Cardiac fibroblast (primary cell): ENCODE measurements around the gene DCAF5.
A peak's percentile ranks its signal among the peaks of the same experiment; 100 is the strongest.

ENCODE experiments used
- DNase-seq, 2 donors: peaks; one replicate each; pipeline versions ENCODE4 v3.0.0 to v3.0.0-alpha.2; 2010; ENCODE audit warnings: low read depth in 2 of 2
- H3K4me3 ChIP-seq, 2 donors: replicated peaks in 1 of 2; 1 replicate in 1 of 2; 2 replicates in 1 of 2; pipeline ENCODE4 v1.5.1; 2011; ENCODE audit warnings: low read depth in 2 of 2, low read length in 2 of 2, mild to moderate bottlenecking in 2 of 2, moderate library complexity in 1 of 2
- TF ChIP-seq, protein P1 (sequence below): IDR thresholded peaks from one replicate; pipeline ENCODE4 v1.5.1; 2011; ENCODE audit warnings: low read depth, mild to moderate bottlenecking, low read length, inconsistent platforms

DCAF5 gene

DNA sequence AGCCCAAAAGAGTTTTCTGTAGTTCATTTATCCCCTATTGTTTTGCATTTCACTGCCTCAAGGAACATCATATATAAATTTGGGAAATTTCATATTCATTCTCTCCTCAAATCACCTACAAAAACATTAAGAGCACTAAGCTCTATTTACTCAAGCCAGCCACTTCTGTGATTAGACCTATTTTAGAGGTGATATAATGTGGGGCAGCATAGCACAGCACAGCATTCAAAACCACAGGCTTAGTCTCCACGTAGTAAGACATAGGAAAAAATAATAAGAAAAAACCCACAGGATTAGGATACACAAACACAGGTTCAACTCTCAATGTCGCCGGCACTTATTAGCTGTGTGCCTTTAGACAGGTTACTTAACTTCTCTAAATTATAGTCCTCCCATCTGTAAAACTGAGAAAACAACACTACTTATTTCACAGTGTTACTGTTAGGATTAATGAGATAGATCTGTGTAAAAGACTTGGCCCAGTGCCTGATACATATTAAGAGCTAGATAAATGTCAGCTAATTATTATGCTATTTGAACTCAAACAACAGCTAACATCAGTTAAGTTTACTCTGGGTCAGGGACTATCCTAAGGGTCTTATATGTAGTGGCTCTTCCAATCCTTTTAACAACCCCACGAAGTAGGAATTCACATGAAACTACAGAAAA is 20.3 kb downstream of the DCAF5 start:
- H3K4me3 ChIP-seq, result no peak overlapping the region
- DNase-seq, result no peak
- TF ChIP-seq, protein P1, sequence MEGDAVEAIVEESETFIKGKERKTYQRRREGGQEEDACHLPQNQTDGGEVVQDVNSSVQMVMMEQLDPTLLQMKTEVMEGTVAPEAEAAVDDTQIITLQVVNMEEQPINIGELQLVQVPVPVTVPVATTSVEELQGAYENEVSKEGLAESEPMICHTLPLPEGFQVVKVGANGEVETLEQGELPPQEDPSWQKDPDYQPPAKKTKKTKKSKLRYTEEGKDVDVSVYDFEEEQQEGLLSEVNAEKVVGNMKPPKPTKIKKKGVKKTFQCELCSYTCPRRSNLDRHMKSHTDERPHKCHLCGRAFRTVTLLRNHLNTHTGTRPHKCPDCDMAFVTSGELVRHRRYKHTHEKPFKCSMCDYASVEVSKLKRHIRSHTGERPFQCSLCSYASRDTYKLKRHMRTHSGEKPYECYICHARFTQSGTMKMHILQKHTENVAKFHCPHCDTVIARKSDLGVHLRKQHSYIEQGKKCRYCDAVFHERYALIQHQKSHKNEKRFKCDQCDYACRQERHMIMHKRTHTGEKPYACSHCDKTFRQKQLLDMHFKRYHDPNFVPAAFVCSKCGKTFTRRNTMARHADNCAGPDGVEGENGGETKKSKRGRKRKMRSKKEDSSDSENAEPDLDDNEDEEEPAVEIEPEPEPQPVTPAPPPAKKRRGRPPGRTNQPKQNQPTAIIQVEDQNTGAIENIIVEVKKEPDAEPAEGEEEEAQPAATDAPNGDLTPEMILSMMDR, result no peak

DNA sequence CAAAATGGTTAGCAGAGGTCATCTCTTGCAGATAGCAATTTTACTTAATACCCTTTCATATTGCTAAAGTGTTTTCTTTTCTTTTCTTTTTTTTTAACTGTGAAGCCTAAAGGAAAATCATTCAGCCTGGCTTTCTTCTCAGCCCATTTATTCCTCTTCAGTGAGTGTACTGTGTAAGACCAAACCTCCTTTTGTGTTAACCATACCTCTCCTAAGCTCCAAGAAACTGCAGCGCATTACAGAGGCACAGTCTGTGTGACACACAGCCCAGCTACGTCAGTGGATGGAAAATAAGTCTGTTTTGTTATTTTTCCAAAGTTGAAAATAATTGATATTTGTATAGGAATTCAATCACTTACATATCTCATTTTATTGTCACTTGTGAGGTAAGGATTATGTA is 21.7 kb downstream of the DCAF5 start:
- no peak for DNase-seq
- TF ChIP-seq, protein P1, result no peak
- H3K4me3 ChIP-seq, result no peak overlapping the region

DNA sequence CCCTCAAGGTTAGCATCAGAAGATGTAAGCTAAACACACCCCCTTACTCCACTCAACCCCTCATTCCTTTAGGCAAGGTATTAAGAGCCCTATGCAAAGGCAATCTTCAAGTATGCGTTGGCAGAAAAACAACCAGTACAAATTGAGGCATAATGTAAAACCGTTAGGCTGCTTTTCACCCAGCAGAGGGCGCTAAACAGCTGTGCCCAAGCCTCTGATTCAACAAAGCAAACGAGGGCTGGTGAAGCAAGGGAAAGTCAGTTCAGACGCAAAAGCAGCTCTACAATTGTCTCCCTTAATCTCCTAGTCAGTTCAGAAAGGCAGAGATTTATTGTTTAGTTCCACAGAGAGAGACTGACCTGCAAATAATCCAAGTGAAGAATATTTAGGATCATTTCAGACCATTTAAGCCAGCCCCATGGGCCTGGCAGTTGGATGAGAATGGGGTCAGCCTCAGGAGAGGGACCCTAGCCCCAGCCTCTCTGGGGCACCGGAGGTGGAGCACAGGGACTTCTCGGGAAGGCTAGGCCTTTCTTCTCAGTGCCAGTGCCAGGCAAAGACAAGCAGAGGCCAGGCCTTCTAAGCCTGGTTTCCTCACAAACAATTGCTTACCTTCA is 23.5 kb downstream of the DCAF5 start:
- TF ChIP-seq, protein P1, result peak; percentile 96
- peak; percentile 92 to 94 for DNase-seq
- H3K4me3 ChIP-seq, result no peak overlapping the region

DNA sequence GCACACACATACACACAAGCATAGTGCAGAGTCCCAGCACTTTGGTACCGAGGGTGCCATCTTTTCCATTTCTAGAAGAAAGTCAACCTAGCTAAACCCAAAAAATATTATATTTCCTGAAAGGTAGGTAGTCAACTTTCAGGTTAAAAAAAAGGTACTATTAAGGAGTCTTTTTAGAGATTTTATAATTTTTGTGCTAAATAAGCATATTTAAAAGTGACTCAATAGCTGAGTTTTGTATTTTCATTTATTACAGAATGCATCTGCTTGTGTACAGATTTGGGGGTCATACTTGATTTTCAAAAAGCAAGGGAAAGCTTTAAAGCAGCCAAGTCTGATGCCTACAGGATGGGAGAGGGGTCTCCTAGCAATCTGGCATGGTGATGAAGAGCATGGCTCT is 34.6 kb downstream of the DCAF5 start:
- no peak for DNase-seq
- no peak overlapping the region for H3K4me3 ChIP-seq
- TF ChIP-seq, protein P1, result no peak

DNA sequence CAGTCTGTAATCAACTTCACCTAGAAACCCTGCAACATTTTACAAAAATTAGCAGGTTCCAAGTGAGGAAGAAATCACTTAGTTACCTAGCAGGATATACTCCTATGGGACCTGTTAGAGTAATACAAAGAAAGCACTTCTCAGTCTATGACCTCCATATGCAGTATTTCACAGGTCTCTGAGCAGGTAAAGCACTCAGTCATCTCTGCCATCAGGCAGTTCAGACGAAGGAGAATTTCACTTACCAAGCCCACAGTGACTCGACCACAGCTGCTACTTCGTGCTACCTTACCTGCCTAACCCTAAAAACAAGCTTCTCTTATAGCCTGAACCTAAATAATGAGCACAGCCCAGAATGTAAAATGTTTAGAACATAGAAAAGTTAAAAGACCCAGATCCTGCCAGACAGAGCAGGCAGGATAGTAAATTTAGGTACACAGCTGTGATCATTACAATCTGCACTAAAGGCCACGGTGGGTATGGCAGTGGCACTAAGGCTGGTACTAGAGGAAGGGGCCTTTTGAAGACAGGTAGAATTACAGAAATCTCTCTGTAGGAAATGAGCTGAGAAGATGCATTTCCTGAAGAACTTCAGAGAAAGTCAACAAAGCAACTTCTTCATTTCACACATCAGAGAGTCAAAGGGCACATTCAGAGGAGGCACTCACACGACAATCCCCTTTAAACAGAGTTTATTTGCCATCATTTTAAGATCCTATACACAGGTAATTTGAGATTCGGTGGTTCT is 35.7 kb downstream of the DCAF5 start:
- H3K4me3 ChIP-seq, result no peak overlapping the region
- TF ChIP-seq, protein P1, result no peak
- DNase-seq, result no peak

DNA sequence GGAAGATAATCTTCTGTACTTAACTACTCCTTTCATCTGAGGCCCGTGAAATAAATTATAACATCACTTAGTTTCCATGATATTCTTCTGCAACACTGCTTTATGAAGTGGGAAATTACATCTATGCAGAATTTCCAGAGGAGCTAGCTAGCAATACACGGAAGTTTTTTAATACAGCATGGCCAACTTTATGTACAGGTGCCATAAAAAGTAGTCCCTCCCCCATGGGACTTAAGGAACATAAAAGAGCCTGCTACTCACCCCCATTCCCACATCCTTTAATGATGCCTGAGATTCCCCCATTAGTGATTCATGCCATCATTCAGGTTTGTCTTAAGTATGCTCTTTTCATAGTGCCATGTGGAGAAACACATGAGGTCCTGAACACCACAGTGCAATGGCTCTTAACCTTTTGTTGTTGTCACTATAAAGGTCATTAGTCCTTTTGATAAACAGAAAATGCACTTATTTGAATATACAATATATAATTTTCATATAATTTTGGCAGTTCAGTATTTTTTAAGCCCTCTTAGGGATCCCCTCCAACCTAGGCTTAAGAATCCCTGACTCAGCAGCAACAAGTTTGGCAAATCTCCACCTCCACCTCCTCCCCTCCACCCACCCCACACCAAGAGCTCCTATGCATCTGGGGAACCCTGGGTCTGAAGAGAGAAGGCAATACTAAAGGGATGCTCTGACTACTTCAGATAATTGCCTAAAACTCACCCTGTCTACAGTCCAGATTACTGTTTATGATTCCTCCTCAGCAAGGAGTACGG is 37.3 kb downstream of the DCAF5 start:
- H3K4me3 ChIP-seq, result no peak overlapping the region
- TF ChIP-seq, protein P1, result no peak
- no peak for DNase-seq
